Measurements from ENCODE around the gene EFNA5. TPM values are rescaled to one million over a fixed set of nuclear protein-coding genes. Genes with fewer than 3 reads are reported as not detected.
"Not testable (repeated sequence)": the region's sequence is repeated elsewhere in the genome, so short reads cannot be mapped to it uniquely, and the experiment has no call there.

Gene EFNA5
- total RNA-seq, 2 experiments from 2014 or later: not detected

- intact Hi-C loops (cut with DNase I, micrococcal nuclease): no loop called here
- H3K27ac ChIP-seq (ENCODE audit: low read depth in 1 of 2, low read length in 2 of 2): no peak overlapping the region
- CTCF ChIA-PET: no interaction called here
These were observed 313.8 kb downstream of the EFNA5 start for GRCh38 chr5:107356891-107357290.

GRCh38 chr5:107352576-107352975, 318.2 kb downstream of the EFNA5 start:
- Mint-ChIP-seq H3K36me3 (ENCODE audit: low read depth) (no peaks in the 10 kb centered on the region), H3K27me3 (peaks cover 6% of the 10 kb centered on the region), H3K9me3 (no peaks in the 10 kb centered on the region), H3K27ac (no peak overlapping the region), H3K4me3 (no peak overlapping the region), H3K4me1 (ENCODE audit: low read depth) (no peaks in the 10 kb centered on the region)
- intact Hi-C loops (cut with DNase I, micrococcal nuclease): no loop called here
- Histone ChIP-seq H3K9me3 (ENCODE audit: control insufficient read depth in 1 of 2, insufficient read depth in 1 of 2, low read length in 2 of 2) (peaks cover 0 to 4% of the 10 kb centered on the region in 2 experiments), H3K36me3 (ENCODE audit: insufficient read depth, low read length) (no peaks in the 10 kb centered on the region), H3K27me3 (ENCODE audit: control insufficient read depth in 1 of 2, insufficient read depth in 2 of 2, low read length in 2 of 2) (no peaks in the 10 kb centered on the region), H3K4me1 (ENCODE audit: insufficient read depth, low read length) (no peaks in the 10 kb centered on the region), H3K4me3 (ENCODE audit: low read length) (no peak overlapping the region), H3K27ac (ENCODE audit: low read depth in 1 of 2, low read length in 2 of 2) (no peak overlapping the region)
- ChIA-PET CTCF (no interaction called here), POLR2A (no interaction called here)
- ATAC-seq (ENCODE audit: poor library complexity) (no peak), DNase-seq (no peak)
- no peak for TF ChIP-seq CTCF (IDR thresholded peaks at IDR 0.05)

More at GRCh38 chr5:107356891-107357290, 313.8 kb downstream of the EFNA5 start:
- Histone ChIP-seq H3K27me3 (ENCODE audit: control insufficient read depth in 1 of 2, insufficient read depth in 2 of 2, low read length in 2 of 2) (no peaks in the 10 kb centered on the region), H3K4me3 (ENCODE audit: low read length) (no peak overlapping the region), H3K36me3 (ENCODE audit: insufficient read depth, low read length) (no peaks in the 10 kb centered on the region), H3K9me3 (ENCODE audit: control insufficient read depth in 1 of 2, insufficient read depth in 1 of 2, low read length in 2 of 2) (peaks cover 0 to 4% of the 10 kb centered on the region in 2 experiments), H3K4me1 (ENCODE audit: insufficient read depth, low read length) (no peaks in the 10 kb centered on the region)
- ATAC-seq (ENCODE audit: poor library complexity) (no peak), DNase-seq (no peak)
- no peaks in the 10 kb centered on the region for H3K36me3 Mint-ChIP-seq (ENCODE audit: low read depth)
- POLR2A ChIA-PET: no interaction called here
- no peaks in the 10 kb centered on the region for H3K4me1 Mint-ChIP-seq (ENCODE audit: low read depth)
- H3K9me3 Mint-ChIP-seq: no peaks in the 10 kb centered on the region
- peaks cover 6% of the 10 kb centered on the region for H3K27me3 Mint-ChIP-seq
- no peak overlapping the region for H3K27ac Mint-ChIP-seq
- no peak for TF ChIP-seq CTCF (IDR thresholded peaks at IDR 0.05)
- H3K4me3 Mint-ChIP-seq: no peak overlapping the region

GRCh38 chr5:107346580-107346979, 324.2 kb downstream of the EFNA5 start:
- H3K4me1 ChIP-seq (ENCODE audit: insufficient read depth, low read length); ATAC-seq (ENCODE audit: poor library complexity); H3K27ac Mint-ChIP-seq; intact Hi-C loops (cut with DNase I, micrococcal nuclease); H3K4me3 ChIP-seq (ENCODE audit: low read length); H3K36me3 Mint-ChIP-seq (ENCODE audit: low read depth); POLR2A ChIA-PET; H3K4me1 Mint-ChIP-seq (ENCODE audit: low read depth); H3K4me3 Mint-ChIP-seq; H3K27me3 Mint-ChIP-seq; H3K27ac ChIP-seq (ENCODE audit: low read depth in 1 of 2, low read length in 2 of 2); H3K36me3 ChIP-seq (ENCODE audit: insufficient read depth, low read length); DNase-seq; CTCF ChIA-PET; H3K27me3 ChIP-seq (ENCODE audit: control insufficient read depth in 1 of 2, insufficient read depth in 2 of 2, low read length in 2 of 2); H3K9me3 Mint-ChIP-seq: not testable (repeated sequence)
- H3K9me3 ChIP-seq (ENCODE audit: control insufficient read depth in 1 of 2, insufficient read depth in 1 of 2, low read length in 2 of 2): peaks cover 0 to 11% of the 10 kb centered on the region in 2 experiments

GRCh38 chr5:107342371-107342770, 328.4 kb downstream of the EFNA5 start:
- Mint-ChIP-seq H3K27me3 (no peaks in the 10 kb centered on the region), H3K27ac (no peak overlapping the region), H3K4me1 (ENCODE audit: low read depth) (no peaks in the 10 kb centered on the region), H3K4me3 (no peak overlapping the region), H3K36me3 (ENCODE audit: low read depth) (no peaks in the 10 kb centered on the region), H3K9me3 (peaks cover 6% of the 10 kb centered on the region)
- no peak overlapping the region for H3K4me3 ChIP-seq (ENCODE audit: low read length)
- no peak for ATAC-seq (ENCODE audit: poor library complexity)
- no peaks in the 10 kb centered on the region for H3K36me3 ChIP-seq (ENCODE audit: insufficient read depth, low read length)
- H3K27me3 ChIP-seq (ENCODE audit: control insufficient read depth in 1 of 2, insufficient read depth in 2 of 2, low read length in 2 of 2): no peaks in the 10 kb centered on the region
- no peak overlapping the region for H3K27ac ChIP-seq (ENCODE audit: low read depth in 1 of 2, low read length in 2 of 2)
- H3K9me3 ChIP-seq (ENCODE audit: control insufficient read depth in 1 of 2, insufficient read depth in 1 of 2, low read length in 2 of 2): peaks cover 0 to 11% of the 10 kb centered on the region in 2 experiments
- ChIA-PET CTCF (no interaction called here), POLR2A (no interaction called here)
- no peak for TF ChIP-seq CTCF (IDR thresholded peaks at IDR 0.05)
- H3K4me1 ChIP-seq (ENCODE audit: insufficient read depth, low read length): no peaks in the 10 kb centered on the region
- intact Hi-C loops (cut with DNase I, micrococcal nuclease): no loop called here
- no peak for DNase-seq

All from CD4-positive, alpha-beta T cell (primary cell).